Activated CD8-positive, alpha-beta memory T cell treated with anti-CD3 and anti-CD28 coated beads for 36 hours (primary cell): ENCODE measurements around the gene FCMR. TPM values are rescaled to one million over a fixed set of nuclear protein-coding genes. Genes with fewer than 3 reads are reported as not detected.

ENCODE experiments used
- CTCF ChIA-PET: fragments of 350-600 bp; sonication (Branson Sonifier 250); formaldehyde crosslinking; loops from one replicate; lab custom pipeline; 2021; ENCODE audit warnings: antibody characterized with exemption; lab: Charles Lee
- POLR2A ChIA-PET: fragments of 350-600 bp; sonication (Branson Sonifier 250); formaldehyde crosslinking; loops from one replicate; lab custom pipeline; 2021; ENCODE audit warnings: antibody characterized with exemption; lab: Charles Lee
- total RNA-seq, 2 experiments: library from RNA; stranded (reverse); gene quantifications; one replicate each; pipeline ENCODE4 v1.2.3, GENCODE V29; 2021

Gene FCMR, protein sequence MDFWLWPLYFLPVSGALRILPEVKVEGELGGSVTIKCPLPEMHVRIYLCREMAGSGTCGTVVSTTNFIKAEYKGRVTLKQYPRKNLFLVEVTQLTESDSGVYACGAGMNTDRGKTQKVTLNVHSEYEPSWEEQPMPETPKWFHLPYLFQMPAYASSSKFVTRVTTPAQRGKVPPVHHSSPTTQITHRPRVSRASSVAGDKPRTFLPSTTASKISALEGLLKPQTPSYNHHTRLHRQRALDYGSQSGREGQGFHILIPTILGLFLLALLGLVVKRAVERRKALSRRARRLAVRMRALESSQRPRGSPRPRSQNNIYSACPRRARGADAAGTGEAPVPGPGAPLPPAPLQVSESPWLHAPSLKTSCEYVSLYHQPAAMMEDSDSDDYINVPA
- total RNA-seq: 10 to 100 TPM; 53.1 to 56.4 TPM

DNA sequence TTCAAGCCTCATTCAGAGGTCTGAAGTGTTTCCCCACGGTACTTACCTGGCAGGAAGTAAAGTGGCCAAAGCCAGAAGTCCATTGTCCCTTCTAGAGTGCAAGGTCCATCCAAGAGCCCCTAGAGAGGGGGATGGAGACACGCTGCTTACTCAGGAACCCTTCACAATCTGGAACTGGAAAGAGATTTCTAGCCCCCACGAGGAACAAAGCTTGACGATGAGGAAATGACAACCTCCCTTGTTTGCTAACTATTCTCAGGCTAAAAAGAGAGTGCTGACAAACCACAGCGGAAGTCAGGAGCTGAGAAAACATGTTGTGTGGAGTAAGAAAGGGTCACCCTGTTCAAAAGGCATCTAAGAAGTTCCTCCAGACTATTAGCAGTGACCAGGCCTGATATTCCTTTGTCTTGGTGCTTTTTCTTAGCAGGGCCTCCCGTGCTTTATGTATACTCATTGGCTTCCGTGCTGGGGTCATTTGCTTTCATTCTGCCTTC is at the start of gene FCMR:
FCMR (minus strand) TSS at position 170 of the 494 bp plus-strand sequence; CDS start at position 83, 87 bp downstream.
- ChIA-PET POLR2A (interaction anchor here (0.6 to 1.8 kb wide), 3 partner anchors 9 to 207 kb away, joined by 5 to 12 read pairs (median 6); no protein-coding TSS in a partner anchor), CTCF (interaction anchor here (1.2 to 3.3 kb wide), 9 partner anchors 8 to 320 kb away, joined by 3 to 34 read pairs (median 5); no protein-coding TSS in a partner anchor)

DNA sequence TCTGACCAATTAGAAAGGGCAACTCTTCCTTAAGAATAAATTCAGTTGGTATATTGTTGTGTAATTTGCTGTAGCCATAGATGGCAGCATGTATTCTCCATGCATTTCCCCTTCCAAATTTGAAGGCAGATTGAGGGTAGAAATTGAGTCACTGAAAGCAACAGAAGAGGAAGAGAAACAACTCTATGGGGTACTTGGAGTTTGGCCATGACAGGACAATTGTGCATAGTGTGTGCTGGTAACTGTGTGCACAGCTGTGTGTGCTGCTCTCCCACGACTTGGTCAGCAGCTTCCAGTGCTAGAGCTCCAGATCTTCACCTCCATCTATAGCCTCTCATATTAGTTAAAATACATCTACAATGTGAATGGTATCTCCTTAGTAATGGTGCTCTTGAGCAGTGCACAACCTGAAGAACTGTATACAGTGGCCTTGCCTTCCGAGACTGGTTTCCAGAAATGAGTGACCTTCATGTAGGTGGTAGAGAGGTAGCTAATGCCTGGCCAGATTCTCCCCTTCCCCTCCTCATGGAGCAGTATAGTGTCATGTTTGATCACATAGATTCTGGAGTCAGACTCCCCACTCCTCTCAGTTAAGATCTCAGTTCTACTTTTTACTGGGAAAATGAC is 49.4 kb upstream of the FCMR start:
- ChIA-PET CTCF (interaction anchor here (2.1 kb wide), 1 partner anchor 11 kb away, joined by 10 read pairs; no protein-coding TSS in a partner anchor), POLR2A (no interaction called here)

DNA sequence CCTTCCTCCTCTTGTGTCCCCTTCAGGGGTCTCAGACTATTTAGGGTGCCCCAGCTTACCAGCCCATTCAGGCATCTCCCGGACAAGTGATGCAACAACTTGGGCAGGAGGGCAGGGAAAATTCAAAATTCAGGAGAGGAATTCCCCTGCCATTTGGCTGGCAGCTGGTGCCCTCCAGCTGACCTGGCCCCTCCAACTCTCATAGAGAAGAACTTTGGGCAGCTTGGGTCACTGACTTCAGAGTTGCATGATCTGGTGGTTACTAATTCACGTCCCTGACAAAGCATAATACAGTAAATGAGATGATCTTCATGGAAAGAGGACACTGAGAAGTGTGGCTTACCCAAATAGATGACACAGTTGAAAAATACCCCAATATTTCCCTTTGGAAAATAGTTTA is 48.7 kb upstream of the FCMR start, which contains the start of gene FCAMR:
FCAMR (minus strand) TSS at position 15 of the 400 bp plus-strand sequence. CDS start 335 bp downstream, outside the sequence.
- POLR2A ChIA-PET: no interaction called here
- CTCF ChIA-PET: interaction anchor here (2.1 kb wide), 1 partner anchor 12 kb away, joined by 10 read pairs; no protein-coding TSS in a partner anchor

DNA sequence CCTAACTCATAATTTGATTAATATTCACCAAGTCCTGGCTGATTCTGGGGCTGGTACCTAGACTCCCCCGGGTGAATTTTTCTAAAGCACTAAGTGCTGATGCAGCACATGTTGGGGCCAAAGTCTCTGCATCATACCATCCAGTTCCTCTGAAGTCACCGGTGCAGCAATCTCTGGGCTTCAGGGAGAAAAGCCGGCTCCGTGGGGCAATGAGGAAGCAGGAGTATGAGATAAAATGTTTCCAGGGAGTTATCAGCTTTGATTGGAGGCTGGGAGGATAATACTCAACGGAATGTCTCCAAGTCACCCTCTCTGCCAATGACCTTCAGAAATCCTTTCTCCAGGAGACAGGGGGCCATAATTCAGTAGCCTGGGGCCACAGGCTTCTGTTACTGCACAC is 47.3 kb upstream of the FCMR start:
- ChIA-PET CTCF (no interaction called here), POLR2A (no interaction called here)

DNA sequence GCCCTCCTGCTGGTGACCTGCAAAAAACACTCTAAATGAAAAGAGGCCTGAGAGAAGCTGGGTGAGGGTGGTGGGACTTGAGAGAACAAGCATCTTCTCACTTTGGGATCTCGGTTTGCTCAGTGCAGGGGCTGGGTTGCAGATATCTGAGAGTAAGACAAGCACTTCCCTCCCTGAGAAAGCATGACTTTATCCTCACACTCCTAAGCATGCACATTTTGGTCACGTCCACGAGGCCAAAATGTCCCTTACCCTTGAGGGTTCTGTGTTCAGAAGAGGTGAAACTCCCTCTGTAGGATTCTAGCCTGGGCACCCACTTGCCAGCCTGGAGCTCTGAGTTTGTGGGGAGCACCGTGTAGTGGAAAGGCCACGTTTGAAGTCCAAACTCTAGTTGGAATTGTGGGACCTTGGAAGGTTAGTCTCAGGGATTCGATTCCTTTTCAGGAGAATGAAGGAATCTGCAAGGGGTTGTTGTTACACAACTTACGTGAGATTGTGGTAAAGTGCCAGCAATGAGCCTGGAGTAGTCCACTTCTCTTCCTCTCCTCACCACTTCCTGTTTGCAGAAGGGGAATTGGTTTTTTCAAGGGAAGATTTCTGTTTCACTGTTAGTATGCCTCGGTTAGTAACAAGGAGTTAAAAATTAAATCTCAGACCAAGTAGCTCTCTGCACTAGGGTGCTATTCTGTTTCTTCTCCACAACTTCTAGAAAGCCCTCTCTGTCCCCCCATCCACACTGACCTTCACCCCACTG is 45.5 kb upstream of the FCMR start:
- POLR2A ChIA-PET: interaction anchor here (0.8 kb wide), 1 partner anchor 108 kb away, joined by 3 read pairs; no protein-coding TSS in a partner anchor

DNA sequence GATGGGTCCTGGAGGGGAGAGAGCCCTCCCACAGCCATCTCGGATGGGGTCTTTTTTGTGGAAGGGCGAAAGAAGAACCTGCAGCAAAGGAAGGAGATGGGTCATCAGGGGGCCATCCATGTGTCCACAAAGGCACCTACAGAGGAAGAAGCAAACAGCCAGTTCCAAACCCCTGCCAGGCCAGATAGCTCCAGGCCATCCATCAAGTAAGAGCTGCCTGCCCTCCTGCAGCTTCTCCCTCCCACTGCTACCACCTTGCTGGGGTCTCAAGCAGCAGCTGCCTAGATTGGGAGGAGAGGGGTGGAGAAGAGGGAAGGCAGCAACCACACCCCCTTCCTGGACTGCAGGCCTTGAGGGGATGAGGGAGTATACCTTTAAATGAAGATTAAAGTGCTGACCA is 44.0 kb upstream of the FCMR start:
- POLR2A ChIA-PET: no interaction called here
- CTCF ChIA-PET: no interaction called here

More for the DNA sequence above, 45.5 kb upstream of the FCMR start:
- CTCF ChIA-PET: interaction anchor here (0.5 kb wide), 1 partner anchor 340 kb away, joined by 4 read pairs; no protein-coding TSS in a partner anchor

DNA sequence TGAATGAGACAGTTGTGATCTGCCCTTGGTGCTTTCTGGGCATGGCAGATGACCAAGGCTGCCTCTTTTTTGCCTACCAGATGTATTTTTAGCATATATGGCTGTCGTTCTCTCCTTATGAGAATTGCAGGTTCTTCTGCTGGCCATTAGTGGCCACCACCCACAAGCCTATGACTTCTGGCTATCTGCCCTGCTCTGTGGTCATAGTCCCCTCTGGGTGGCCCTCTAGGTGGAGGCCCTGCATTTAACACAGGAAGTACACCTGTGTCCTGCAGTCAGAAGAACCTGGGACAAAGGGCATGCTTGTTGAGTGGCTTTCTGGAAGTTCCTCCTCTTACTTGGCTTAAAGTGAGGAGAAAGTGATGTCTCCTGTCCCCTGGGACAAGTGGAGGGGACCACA is 42.0 kb upstream of the FCMR start:
- ChIA-PET POLR2A (no interaction called here), CTCF (no interaction called here)

DNA sequence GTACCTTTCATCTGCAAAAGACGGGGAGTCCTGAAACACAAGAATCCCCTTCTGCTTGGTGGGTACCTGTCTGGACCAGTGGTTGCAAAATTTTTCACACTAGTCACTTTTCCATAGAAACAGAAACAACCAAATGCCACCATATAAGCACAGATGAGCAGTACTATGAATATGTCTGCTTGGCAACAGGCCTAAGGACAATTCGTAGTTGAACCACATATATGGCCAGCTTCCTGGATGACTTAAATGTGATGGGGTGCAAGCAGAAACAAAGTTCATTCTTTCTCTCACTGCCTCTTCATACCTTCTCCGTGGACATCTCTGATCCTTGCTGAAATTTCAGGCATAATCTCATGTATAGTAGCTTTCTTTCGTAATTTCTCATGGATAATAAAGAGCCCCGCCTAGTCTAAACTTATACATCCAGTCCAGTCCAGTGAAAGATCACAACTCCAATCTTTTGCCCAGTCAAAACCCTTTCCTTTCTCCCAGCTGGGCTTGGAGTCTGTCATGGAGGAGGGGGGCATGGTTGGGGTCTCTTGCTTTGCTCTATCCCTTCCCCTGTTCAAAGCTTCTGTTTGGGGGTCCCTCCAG is 41.5 kb upstream of the FCMR start:
- ChIA-PET POLR2A (no interaction called here), CTCF (no interaction called here)

DNA sequence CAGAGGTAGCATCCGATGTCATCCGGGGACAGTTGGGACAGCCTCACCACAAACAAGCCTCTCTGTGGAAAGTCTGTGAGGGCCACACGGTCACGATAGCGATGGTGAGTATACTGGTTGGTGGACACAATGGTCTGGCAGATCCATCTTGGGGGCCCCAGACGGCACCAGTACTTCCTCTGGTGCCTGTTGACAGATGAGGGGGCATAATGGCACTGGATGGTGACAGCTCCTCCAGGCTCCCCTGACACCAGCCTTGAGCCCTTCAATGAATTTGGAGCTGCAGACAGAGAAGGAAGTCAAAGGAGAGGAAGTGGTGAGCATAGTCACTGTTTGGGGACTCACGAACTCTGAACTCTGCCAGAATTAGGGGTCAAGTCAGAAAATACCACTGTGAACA is 40.5 kb upstream of the FCMR start:
- ChIA-PET POLR2A (no interaction called here), CTCF (interaction anchor here (0.8 kb wide), 1 partner anchor 17 kb away, joined by 3 read pairs; the partner anchor contains the start of gene PIGR)

DNA sequence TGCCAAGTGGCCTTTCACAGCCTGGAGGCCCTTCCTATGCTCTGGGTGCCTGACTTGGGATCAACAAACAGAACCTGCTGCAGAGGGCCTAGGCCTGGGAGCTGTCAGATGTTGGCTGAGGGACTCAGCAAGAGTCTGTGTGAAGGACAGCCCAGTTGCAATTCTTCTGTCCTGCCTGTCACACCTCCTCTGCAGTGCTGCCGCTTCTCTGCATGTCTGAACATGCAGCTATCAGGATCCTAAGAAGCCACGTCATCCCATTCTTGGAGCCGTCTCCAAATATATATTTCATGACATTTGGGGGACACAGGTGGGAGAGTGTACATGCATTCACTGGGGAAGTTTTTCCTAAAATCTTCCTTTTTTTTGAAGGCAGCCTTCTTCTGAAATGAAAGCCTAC is 39.9 kb upstream of the FCMR start:
- ChIA-PET POLR2A (no interaction called here), CTCF (interaction anchor here (0.5 to 0.8 kb wide), 2 partner anchors 16 to 80 kb away, joined by 3 read pairs; partner anchors contain the start of gene PIGR)

DNA sequence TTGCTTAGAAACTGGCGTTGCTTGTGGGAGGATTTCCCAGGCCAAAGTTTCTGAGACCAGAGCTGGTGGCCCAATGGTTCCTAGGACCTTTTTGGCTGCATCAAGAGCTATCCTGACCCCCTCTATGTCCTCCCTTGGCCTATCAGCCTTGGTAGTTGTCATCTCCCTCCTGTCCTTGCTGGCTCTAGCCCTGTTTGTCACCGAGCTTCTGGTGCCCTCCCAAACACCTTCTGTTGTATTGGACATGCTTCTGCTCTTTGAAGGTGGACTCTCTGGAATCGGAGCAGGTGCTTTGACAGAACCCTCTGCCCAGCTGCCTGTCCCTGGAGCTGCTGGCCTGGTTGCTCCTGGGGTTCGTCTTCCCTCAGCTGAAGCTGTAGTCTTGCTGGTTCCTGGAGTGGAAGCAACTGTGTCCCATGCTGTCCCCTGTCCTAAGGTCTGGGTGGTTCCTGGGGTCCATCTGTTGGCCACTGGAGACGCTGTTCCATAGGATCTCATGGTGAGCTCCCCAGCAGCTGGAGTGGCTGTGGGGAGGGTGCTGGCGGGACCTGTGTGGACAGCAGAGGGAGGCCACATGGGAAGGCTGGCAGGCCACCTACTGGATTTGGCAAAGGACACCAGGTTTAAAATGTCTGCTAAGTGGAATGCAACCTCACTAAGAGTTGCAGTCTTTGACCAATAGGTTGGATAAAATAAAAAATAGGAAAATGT is 39.1 kb upstream of the FCMR start:
- ChIA-PET POLR2A (no interaction called here), CTCF (interaction anchor here (0.5 kb wide), 1 partner anchor 80 kb away, joined by 3 read pairs; no protein-coding TSS in a partner anchor)

DNA sequence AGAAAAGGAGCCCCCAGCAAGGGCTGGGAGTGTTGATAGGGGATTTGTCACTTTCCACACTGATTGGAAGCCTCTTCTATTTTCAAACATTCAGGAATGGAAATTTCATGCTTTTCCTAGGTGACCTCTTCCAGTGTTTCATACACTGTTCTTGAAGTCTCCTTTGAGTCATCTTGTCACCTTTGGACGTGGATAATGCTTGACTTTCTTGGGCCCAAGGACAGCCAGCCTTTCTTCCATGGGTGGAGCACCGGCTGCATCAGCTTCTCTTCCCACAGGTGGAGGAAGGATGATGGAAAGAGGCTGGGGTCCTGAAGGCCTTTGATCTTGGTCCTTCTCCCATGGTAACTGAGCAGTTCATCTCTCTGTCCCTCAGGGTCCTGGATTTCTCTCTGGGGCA is 36.4 kb upstream of the FCMR start:
- CTCF ChIA-PET: interaction anchor here (1.5 to 1.8 kb wide), 2 partner anchors 22 to 24 kb away, joined by 3 to 5 read pairs; no protein-coding TSS in a partner anchor

DNA sequence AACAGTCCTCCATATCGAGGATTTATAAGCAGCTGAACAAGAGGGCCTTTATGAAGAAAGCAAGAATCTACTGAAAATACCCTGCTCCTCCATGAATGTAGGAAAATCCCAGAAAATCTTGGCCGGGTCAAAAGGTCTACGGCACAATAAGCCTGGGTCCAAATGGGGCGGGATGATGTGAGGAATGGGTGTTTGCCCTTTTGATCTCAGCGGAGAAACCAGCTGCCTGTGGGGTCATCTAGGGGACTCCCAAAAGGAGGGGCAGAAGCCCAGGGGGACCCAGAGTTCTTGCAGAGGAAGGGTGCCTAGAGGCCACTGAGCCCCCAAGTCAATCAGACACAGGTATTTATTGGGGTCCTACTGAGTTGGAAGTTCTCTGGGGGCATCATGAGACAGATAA is 35.9 kb upstream of the FCMR start:
- ChIA-PET POLR2A (no interaction called here), CTCF (interaction anchor here (1.8 kb wide), 1 partner anchor 24 kb away, joined by 5 read pairs; no protein-coding TSS in a partner anchor)

More for the DNA sequence above, 36.4 kb upstream of the FCMR start:
- POLR2A ChIA-PET: no interaction called here

DNA sequence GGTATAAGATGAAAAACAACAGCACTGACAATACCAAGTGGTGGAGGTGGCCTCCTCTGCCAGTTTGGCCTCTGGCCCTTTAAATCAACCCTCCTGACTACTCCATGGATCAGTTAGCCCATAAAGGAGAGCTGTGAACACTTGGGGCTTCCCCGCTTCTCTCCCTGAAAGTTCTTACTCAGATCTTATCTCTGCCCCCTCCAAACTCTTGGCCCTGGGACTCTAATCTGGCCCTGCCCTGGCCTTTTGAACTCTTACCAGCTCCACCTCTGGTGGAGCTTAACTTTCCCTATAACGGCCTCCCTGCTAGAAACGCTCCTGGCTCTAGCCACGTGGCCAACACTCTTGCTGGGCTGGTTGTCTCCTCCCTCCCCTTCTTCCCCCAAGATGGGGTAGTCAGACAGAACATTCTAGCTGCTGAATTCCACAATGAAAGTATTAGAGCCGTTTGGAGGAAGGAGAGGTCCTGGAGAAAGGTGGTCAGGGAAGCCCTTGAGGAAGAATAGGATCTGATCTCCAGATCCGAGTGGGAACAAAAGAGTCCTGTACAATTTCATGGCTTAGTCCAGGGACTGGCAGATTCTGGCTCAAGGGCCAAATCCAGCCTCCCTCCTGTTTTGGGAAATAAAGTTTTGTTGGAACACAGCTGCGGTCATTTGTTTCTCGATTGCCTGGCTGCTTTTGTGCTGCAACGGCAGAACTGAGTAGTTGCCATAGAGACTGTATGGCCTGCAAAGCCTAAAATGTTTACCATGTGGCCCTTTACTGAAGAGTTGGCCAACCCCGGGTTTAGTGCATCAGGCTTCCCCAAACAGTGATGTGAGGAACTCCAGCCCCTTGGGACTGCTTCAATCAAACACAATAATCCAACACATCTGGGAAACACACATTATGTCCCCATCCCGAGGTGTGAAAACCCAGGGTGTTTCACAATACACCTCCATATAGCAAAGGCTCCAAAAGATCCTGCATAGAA is 34.0 kb upstream of the FCMR start:
- POLR2A ChIA-PET: no interaction called here
- CTCF ChIA-PET: interaction anchor here (1.3 kb wide), 1 partner anchor 10 kb away, joined by 4 read pairs; the partner anchor contains the start of gene PIGR

DNA sequence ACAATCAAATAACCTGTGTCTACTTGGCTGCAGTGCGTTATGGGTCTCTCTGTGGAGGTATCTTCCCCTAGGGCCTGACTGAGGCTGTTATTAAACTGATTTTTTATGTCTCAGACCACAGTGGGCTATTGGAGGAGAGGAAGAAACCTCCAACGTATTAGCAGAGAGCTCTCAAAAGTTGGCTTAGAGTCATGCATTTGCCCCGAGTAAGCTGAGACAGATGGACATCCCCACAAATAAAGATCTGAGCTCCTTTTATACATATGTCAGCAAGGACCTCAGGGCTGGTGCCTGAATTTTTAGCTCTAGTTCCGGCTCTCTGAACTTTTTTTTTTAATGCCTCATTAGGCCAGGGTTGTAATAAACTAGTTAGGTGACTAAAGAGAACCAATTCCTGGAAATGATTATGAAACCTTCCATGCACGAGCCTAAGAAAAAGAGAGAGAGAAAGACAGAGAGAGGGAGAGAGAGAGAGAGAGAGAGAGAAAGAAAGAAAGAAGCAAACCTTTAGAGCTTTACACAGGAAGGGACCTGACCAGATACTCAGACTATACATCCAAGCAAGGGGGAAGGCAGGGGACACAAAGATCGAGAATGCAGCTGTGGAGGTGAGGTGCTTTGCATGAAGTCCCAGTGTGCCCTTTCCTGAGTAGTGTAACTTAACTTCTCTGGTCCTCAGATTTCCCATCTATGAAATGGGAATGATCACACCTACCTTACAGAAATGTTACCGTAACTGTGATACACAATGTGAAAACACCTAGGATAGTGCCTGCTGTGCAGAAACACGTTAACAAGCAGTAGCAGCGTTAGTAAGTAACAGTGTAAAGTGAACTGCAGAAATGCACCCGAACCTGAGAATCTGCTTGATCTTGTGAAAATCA is 33.0 kb upstream of the FCMR start:
- POLR2A ChIA-PET: interaction anchor here (0.6 kb wide), 1 partner anchor 279 kb away, joined by 4 read pairs; no protein-coding TSS in a partner anchor

More for the DNA sequence above, 33.0 kb upstream of the FCMR start:
- CTCF ChIA-PET: interaction anchor here (0.6 to 1.3 kb wide), 4 partner anchors 9 to 28 kb away, joined by 3 to 4 read pairs (median 3); partner anchors contain the start of gene PIGR
